Measurements from ENCODE around the gene CDK5RAP3.
"Not testable (repeated sequence)": the region's sequence is repeated elsewhere in the genome, so short reads cannot be mapped to it uniquely, and the experiment has no call there.

The CDK5RAP3 gene

DNA sequence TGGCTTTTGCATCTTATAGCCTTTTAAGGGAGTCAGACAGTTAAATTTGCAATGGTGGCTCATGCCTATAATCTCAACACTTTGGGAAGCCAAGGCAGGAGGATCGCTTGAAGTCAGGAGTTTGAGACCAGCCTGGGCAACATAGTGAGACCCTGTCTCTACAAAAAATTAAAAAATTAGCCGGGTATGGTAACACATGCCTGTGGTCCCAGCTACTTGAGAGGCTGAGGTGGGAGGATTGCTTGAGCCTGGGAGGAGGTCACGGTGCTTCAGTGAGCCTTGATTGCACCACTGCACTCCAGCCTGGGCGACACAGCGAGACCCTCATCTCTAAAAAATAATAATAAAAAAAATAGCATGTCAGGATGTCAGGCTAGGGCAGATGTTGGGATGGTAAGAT, 30.7 kb downstream of the CDK5RAP3 start:
- not testable (repeated sequence) for DNase-seq

- DNase-seq = peak; percentile 54
Measured at GRCh38 chr17:48002266-48002915, 31.5 kb downstream of the CDK5RAP3 start.

DNA sequence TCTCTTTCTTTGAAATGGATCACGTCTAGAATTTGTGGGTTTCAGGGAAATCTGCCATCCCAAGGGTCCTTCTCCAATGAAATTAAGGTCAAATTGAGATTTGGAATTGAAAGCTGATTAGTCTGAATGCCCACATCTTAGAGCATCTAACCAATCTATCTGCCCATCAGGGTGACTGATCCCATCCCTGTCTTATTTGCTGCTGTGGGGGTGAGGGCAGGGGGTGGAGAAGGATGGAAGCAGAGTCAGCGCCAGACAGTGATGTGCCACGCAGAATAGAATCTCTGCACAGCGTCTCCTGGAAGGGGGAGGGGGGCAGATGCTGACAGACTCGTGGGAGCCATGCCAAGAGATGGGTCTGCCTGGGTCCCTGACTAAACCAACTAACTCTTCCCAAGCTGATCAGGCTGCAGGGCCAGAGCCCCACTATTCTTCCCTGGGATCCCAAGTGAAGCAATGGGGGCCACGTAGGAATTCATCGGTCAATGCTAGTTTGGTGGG, 32.1 kb downstream of the CDK5RAP3 start:
- peak; percentile 86 for DNase-seq

DNA sequence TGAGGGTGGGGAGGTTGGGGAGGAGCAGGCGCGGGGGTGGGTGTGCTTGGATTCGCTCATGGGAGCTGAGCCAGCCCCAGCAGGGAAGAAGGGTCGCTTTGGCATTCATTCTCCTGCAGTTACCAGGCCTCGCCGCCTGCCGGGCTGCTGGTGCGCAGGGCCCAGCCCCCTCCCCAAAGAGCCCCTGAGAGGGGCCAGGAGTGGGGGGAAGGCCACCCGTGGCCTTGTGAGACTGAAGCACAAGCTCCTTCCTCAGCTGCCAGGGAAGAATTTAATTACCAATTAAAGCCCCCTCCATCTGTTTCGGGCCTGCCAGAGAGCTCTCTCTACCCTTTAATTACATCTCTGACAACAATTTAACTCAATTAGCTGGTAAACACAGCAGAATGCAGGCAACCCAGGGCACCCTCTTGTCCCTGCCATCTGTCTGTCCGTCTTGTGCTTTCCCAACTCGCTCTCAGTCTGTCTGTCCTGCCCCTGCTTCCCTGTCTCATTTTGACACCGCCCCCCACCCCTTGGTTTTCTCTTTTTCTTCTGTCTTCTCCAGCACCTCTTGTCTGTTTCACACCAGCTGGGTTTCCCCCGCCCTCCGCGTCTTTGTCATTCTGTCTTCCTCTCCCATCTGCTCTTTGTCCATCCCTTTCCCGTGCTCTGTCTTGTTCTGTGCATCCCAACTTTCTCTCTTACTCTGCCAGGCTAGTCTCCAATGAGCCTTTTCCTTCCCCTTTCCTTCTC, 32.7 kb downstream of the CDK5RAP3 start:
- DNase-seq = peak; percentile 99

GRCh38 chr17:48004983-48005382, 34.1 kb downstream of the CDK5RAP3 start:
- no peak for DNase-seq

DNA sequence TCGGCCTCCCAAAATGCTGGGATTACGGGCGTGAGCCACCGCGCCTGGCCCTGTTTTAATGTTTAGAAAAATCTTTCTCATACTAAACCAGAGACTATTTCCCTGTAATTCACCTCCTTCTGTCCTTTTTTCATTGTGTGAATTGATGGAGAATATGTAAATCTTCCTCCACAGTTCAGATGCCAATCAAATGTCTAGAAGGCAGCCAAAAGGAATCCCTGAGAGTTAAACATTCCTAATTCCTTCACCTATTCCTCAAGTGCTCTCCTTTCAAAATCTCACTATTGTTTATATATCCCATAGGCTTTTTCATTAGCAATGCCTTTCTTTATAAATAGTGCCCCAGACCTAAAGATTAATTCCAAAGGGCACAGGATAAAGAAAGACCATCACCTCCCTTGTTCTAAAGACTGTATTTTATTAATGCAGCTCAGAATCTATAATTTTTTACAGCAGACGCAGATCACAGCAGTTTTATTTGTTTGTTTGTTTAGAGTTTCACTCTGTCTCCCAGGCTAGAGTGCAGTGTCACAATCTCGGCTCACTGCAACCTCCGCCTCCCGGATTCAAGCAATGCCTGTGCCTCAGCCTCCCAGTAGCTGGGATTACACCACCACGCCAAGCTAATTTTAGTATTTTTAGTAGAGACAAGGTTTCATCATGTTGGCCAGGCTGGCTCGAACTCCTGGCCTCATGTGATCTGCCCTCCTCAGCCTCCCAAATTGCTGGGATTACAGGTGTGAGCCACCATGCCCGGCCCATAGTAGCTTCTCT, 36.2 kb downstream of the CDK5RAP3 start:
- DNase-seq = no peak

GRCh38 chr17:48010193-48010592, 39.3 kb downstream of the CDK5RAP3 start:
- no peak for DNase-seq

DNA sequence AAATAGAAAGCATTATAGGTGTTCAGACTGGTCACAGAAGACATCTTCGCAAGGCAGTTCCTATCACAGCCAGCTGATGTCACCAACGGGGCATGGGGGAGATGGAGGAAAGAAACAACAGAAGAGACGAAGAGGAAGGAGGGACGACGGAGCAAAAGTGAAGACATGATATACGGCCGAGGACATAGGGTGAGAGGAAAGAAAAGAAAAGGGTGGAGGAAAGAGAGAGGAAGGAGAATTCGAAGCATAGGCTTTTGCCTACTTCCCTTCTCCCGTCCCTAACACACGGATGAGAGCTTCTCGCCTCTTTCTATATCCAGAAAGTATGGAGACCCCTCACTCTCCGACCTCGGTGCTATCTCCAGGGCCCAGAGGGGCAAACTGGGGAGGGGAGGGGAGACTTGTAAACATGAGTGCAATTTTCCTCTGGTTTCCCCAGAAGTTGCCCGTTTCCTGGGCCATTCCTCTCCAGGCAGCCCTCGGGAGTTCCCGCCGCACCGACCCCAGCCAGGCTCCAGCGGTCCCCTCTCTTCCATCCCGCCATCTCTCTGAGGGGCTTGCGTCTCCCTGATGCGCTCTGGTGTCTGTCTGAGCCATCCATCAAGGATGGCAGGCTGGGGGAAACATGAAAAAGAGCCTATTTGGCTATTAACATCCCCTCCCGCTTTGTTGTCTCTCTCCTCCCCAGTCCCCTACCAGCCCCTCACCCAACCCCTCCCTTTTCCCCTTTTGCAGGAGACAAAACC, 40.7 kb downstream of the CDK5RAP3 start:
- DNase-seq = peak; percentile 80

DNA sequence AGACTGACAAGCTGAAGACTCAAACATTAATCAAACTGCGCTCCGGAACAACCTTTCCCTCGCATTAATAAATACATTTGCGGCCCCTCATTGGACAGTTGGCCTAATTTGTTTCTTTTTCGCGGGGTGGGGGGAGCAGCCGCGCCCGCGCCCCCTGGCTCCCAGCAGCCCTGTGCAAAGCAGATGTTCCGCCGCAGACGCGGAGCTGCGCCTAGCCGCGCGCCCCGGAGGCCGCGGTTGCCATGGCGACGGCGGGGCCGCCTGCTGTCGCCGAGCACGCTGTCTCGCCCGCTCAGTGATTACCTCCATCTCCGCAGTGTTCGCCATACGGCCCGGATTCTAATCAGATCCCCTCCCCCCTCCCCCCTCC, 41.2 kb downstream of the CDK5RAP3 start:
- DNase-seq = peak; percentile 94

- DNase-seq = peak; percentile 52
Measured at GRCh38 chr17:48012654-48013053, 41.7 kb downstream of the CDK5RAP3 start.

DNA sequence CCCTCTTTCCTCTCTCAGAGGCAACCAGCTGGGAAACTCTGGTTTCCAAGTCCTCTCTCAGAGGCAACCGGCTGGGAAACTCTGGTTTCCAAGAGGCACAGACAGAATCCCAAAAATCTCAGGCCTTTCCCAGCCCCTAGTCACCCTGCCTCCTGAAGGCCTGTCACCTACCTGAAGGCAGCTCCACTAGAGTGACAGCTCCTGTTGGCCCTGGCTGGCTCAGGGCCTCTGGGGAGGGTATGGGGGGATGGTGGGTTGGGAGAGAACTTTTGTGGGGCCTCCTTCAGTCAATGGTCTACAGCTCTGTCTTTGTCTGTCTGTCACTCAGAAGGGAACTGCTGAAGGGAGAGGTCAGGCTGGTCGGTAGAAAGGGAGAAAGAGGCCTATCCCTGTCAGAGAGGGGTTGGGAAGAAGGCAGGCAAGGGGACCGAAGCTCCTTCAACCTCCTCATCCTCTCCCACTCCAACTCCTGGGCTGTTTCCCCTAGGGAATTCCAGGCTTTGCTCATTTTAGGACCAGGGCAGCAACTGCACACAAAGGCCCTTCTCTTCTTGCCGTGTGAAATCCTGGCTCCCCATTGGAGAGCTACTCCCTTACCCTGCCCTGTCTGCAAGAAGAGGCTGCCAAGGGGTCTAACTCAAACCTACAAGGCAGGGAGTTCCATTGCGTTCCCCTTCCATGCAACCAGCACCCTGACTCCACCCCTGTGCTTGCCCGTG, 43.1 kb downstream of the CDK5RAP3 start:
- no peak for DNase-seq

GRCh38 chr17:48014595-48015111, 43.7 kb downstream of the CDK5RAP3 start:
- DNase-seq = peak; percentile 97

DNA sequence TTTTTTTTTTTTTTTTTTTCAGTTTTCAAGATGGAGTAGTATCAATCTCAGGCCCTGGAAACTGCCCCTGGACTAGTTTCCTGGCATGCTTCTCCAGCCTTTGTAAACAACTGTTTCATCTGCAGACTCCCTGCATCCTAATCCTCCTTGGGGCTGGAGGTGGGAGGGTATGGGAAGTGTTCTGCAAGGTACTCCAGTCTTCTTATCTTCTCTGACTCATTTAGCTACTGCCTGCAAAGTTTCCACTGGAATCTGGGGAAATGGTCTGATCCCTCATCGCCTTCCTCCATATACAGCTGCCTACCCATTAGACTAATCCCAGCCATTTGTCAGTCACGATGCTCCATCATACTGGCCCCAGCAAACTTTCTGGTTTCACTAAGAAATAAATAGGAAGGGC, 45.2 kb downstream of the CDK5RAP3 start:
- no peak for DNase-seq

- DNase-seq = not testable (repeated sequence)
Measured at GRCh38 chr17:48017817-48018158, 46.9 kb downstream of the CDK5RAP3 start.

GRCh38 chr17:48021934-48022333, 51.0 kb downstream of the CDK5RAP3 start:
- no peak for DNase-seq

DNA sequence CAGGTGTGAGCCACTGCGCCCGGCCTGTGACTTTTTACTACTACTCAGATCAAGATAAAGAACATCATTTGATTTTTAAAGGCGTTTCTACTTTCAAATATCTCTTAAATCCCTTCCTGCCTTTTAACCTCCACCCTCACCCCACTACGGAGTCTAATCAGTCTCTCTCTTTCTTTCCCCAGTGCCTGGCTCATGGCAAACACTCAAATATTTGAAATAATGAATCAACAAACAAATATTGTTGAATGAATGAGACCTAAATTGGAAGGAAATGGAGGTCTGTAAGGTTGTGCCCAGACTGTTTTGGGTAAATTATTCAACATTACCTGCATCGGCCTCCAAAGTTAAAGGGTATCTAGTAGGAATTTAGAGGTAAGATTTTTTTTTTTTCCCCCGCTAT, 52.0 kb downstream of the CDK5RAP3 start:
- DNase-seq = no peak

DNA sequence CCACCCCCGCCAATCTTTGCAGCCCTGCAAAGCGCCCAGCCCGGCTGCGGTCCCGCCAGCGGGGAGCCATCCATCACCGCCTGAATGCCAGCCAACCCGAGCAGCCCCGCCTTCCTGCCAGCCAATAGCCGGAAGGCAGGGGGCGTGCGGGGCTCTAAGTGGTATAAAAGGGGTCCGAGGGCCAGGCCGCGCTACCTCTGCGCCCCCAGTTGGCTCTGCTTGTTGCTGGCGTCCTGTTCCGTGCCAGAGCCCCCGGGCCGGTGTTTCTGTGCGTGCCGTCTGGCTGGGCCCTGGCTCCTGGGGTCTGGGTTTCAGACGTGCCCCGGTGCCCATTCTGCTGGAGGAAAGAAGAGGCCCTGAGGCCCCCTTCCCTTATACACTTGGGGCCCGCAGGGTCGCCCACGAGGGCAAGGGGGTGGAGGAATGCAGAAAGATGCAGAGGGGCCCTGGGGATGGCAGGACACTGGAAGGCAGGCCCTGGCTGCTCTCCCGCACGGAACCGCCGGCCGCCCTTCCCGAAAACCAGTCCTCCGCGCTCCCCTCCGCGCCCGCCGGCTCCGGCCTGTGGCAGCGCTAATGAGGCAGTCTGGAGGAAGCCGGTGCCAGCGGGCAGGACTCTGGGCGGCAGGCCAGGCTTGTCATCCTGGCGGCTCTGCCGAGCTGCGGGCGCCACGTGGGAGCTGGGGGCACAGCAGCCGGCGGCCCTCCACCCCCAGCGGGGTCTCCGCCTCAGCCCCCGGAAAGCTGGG, 52.7 kb downstream of the CDK5RAP3 start:
- DNase-seq = peak; percentile 83

DNA sequence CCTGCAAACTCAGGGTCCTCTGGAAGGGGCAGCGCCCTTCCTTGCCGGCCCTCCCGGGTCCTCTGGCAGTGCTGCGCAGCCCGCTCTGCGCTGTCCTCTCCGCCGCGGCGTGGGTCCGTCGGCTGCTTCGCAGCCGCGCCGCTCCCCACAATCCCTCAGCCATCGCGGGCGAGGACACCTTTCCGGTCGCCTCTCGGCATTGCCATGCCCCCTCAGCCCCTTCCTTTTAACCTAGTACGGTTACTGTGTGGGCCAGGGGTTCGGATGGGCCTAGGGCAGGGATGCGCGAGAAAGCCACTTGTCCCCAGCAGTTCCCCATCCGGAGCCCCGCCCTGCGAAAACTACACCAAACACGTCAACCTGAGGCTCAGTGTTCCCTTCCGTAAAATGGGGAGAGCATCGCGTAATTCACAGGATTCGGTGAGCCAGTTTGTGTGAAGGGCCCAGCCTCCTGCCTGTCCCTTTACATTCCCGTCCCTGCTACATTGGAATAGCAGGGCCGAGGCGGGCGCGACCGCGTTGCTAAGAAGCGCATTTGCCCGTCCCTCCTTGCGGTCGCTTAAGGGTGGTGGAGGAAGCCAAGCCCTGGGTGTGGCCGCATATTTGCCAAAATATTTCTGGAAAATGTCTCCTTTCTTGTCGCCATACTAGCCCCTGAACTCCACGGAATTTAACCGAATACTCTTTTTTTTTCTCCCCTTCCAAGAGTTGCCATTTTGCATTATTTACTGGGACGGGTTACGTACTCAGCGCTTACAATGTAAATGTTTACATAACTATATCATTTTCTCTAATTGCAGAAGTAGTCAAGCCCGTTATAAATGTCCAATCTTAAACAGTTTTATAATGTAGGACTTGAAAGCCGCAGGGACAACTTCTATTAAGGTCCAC, 53.5 kb downstream of the CDK5RAP3 start:
- DNase-seq = peak; percentile 62

- peak; percentile 96 for DNase-seq
Measured at GRCh38 chr17:48025040-48025903, 54.4 kb downstream of the CDK5RAP3 start.
